MM.1S (cell line): ENCODE measurements around the gene TMEM209.

Source experiments
- EZH2phosphoT487 ChIP-seq: fragments of 300-600 bp; sonication (generic); IDR thresholded peaks from 2 replicates; pipeline ENCODE4 v1.6.1; 2018; ENCODE audit warnings: antibody characterized with exemption, low read length
- TF ChIP-seq, protein P1 (sequence below): fragments of 300-600 bp; sonication (generic); IDR thresholded peaks from 2 replicates; pipeline ENCODE4 v1.5.1; 2016; ENCODE audit warnings: antibody characterized with exemption, low read length, mixed read lengths

DNA sequence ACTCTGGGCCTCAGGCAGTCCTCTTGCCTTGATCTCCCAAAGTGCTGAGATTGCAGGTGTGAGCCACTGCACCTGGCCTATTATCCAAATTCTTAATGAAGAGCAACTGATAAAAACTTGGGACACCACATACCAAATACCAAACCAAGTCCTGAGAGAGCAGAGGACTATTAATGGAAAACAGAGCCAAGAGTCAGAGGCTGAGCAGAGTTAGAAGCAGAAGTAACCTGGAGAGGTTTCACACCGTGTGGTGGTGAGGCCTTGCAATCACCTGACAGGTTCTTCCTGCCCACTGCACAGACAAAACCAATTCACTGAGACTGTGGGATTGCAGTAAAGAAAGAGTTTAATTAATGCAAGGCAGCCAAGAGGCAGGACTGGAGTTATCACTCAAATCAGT, 18.4 kb upstream of the TMEM209 start:
- TF ChIP-seq, protein P1, sequence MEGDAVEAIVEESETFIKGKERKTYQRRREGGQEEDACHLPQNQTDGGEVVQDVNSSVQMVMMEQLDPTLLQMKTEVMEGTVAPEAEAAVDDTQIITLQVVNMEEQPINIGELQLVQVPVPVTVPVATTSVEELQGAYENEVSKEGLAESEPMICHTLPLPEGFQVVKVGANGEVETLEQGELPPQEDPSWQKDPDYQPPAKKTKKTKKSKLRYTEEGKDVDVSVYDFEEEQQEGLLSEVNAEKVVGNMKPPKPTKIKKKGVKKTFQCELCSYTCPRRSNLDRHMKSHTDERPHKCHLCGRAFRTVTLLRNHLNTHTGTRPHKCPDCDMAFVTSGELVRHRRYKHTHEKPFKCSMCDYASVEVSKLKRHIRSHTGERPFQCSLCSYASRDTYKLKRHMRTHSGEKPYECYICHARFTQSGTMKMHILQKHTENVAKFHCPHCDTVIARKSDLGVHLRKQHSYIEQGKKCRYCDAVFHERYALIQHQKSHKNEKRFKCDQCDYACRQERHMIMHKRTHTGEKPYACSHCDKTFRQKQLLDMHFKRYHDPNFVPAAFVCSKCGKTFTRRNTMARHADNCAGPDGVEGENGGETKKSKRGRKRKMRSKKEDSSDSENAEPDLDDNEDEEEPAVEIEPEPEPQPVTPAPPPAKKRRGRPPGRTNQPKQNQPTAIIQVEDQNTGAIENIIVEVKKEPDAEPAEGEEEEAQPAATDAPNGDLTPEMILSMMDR, result no peak
- TF ChIP-seq EZH2phosphoT487, result no peak
